ENCODE measurements around the gene SRPK2. TPM values are rescaled to one million over a fixed set of nuclear protein-coding genes. Genes with fewer than 3 reads are reported as not detected.
A peak's percentile ranks its signal among the peaks of the same experiment; 100 is the strongest.
"Not testable (repeated sequence)": the region's sequence is repeated elsewhere in the genome, so short reads cannot be mapped to it uniquely, and the experiment has no call there.

Gene SRPK2
- total RNA-seq, 1 experiment from 2014 or later: 40.3 TPM

DNA sequence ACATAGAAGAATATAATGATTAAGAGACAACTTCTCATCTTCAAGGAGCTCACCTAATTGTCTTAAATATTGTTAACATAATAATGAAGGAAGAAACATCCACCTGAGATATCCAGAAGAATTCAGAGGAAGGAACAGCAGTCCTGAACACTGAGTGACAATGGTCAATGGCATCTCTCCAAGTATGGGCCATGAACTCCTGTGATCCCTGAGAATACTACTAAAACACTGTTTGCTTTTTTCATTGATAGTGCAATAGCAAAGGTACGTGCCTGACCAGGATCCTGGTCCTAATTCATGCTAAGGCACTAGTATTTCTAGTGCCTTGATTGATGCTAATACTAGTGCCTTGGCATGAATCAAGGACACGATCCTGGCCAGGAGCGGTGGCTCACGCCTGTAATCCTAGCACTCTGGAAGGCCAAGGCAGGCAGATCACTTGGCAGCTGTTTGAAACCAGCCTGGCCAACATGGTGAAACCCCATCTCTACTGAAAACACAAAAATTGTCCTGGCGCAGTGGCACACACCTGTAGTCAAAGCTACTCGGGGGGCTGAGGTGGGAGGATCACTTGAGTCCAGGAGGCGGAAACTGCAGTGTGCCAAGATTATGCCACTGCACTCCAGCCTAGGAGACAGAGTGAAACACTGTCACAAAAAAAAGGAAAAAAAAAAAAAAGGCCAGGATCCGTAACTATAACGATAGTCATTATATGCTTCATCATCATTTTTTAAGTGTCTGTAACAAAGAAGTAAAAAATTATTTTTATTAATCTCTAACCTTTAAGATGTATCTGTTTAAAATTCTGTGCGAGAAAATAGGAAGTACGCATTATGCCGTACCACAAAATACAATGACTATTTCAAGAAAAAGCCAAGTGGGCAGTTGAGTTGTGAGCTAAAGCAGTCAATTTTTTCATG is 49.1 kb downstream of the SRPK2 start:
- H3K36me3 ChIP-seq: no peaks in the 10 kb centered on the region
- H3K9me3 ChIP-seq (replicated peaks): no peaks in the 10 kb centered on the region
- peaks cover 7% of the 10 kb centered on the region for H3K4me1 ChIP-seq (replicated peaks)
- no peak overlapping the region for H3K4me3 ChIP-seq
- DNase-seq (ENCODE audit: low read depth in 1 of 2, low spot score in 2 of 2): no peak
- H3K27ac ChIP-seq: no peak overlapping the region
- no peaks in the 10 kb centered on the region for H3K27me3 ChIP-seq (replicated peaks)

- peak in 1 of 2 experiments; percentile 24 for DNase-seq (ENCODE audit: low read depth in 1 of 2, low spot score in 2 of 2)
- peaks cover 10% of the 10 kb centered on the region for H3K4me1 ChIP-seq (replicated peaks)
- no peak overlapping the region for H3K27ac ChIP-seq
- no peak overlapping the region for H3K4me3 ChIP-seq
- H3K36me3 ChIP-seq: no peaks in the 10 kb centered on the region
- no peaks in the 10 kb centered on the region for H3K27me3 ChIP-seq (replicated peaks)
- H3K9me3 ChIP-seq (replicated peaks): no peaks in the 10 kb centered on the region
Measured at GRCh38 chr7:105337529-105337928, 51.2 kb downstream of the SRPK2 start.

GRCh38 chr7:105336009-105336408 is 52.7 kb downstream of the SRPK2 start:
- Histone ChIP-seq H3K27me3 (replicated peaks) (no peaks in the 10 kb centered on the region), H3K27ac (no peak overlapping the region), H3K4me3 (no peak overlapping the region), H3K4me1 (replicated peaks) (0 out of 2 replicates have a peak, but pooled peaks cover 3% of the 10 kb centered on the region), H3K36me3 (no peaks in the 10 kb centered on the region), H3K9me3 (replicated peaks) (no peaks in the 10 kb centered on the region)
- DNase-seq (ENCODE audit: low read depth in 1 of 2, low spot score in 2 of 2): no peak

- not testable (repeated sequence) for H3K4me1 ChIP-seq (replicated peaks); H3K27ac ChIP-seq; H3K9me3 ChIP-seq (replicated peaks); H3K27me3 ChIP-seq (replicated peaks); H3K36me3 ChIP-seq; H3K4me3 ChIP-seq
- DNase-seq (ENCODE audit: low read depth in 1 of 2, low spot score in 2 of 2): peak in 1 of 2 experiments; percentile 30
Measured at GRCh38 chr7:105332661-105333060, 56.1 kb downstream of the SRPK2 start.

GRCh38 chr7:105330526-105330925 is 58.2 kb downstream of the SRPK2 start:
- Histone ChIP-seq H3K27me3 (replicated peaks) (no peaks in the 10 kb centered on the region), H3K27ac (no peak overlapping the region), H3K36me3 (no peaks in the 10 kb centered on the region), H3K4me3 (no peak overlapping the region), H3K4me1 (replicated peaks) (0 out of 2 replicates have a peak, but pooled peaks cover 3% of the 10 kb centered on the region), H3K9me3 (replicated peaks) (no peaks in the 10 kb centered on the region)
- no peak for DNase-seq (ENCODE audit: low read depth in 1 of 2, low spot score in 2 of 2)

GRCh38 chr7:105327201-105327600 is 61.5 kb downstream of the SRPK2 start:
- no peak for DNase-seq (ENCODE audit: low read depth in 1 of 2, low spot score in 2 of 2)
- Histone ChIP-seq H3K9me3 (replicated peaks) (no peaks in the 10 kb centered on the region), H3K4me3 (no peak overlapping the region), H3K4me1 (replicated peaks) (no peaks in the 10 kb centered on the region), H3K36me3 (no peaks in the 10 kb centered on the region), H3K27ac (no peak overlapping the region), H3K27me3 (replicated peaks) (no peaks in the 10 kb centered on the region)

GRCh38 chr7:105325216-105325904 is 63.4 kb downstream of the SRPK2 start:
- H3K27me3 ChIP-seq (replicated peaks): no peaks in the 10 kb centered on the region

GRCh38 chr7:105324606-105325005 is 64.1 kb downstream of the SRPK2 start:
- not testable (repeated sequence) for DNase-seq (ENCODE audit: low read depth in 1 of 2, low spot score in 2 of 2); H3K4me3 ChIP-seq; H3K36me3 ChIP-seq; H3K27ac ChIP-seq; H3K9me3 ChIP-seq (replicated peaks); H3K27me3 ChIP-seq (replicated peaks); H3K4me1 ChIP-seq (replicated peaks)

More at GRCh38 chr7:105325216-105325904, 63.4 kb downstream of the SRPK2 start:
- Histone ChIP-seq H3K27ac (no peak overlapping the region), H3K9me3 (replicated peaks) (no peaks in the 10 kb centered on the region), H3K4me1 (replicated peaks) (no peaks in the 10 kb centered on the region), H3K36me3 (no peaks in the 10 kb centered on the region), H3K4me3 (no peak overlapping the region)
- no peak for DNase-seq (ENCODE audit: low read depth in 1 of 2, low spot score in 2 of 2)

DNA sequence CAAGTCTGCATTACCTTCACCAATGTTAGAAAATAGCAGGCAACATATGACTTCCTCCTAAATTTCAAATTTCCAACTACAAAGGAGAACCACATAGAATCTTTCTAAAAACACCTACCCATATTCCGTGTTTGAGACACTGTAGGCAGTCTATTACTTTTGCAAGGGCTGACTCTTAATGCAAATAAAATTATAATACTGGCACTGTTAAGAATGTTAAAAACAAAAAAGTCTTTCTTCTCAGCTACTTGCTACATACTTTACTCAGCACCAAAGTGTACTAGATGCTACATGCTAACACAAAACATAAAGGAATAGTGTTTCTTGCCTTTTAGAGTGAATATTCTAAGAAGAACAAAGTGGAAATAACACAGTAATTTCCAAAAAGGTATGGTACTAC is 65.4 kb downstream of the SRPK2 start:
- Histone ChIP-seq H3K27me3 (replicated peaks) (no peaks in the 10 kb centered on the region), H3K36me3 (no peaks in the 10 kb centered on the region), H3K4me1 (replicated peaks) (no peaks in the 10 kb centered on the region)

DNA sequence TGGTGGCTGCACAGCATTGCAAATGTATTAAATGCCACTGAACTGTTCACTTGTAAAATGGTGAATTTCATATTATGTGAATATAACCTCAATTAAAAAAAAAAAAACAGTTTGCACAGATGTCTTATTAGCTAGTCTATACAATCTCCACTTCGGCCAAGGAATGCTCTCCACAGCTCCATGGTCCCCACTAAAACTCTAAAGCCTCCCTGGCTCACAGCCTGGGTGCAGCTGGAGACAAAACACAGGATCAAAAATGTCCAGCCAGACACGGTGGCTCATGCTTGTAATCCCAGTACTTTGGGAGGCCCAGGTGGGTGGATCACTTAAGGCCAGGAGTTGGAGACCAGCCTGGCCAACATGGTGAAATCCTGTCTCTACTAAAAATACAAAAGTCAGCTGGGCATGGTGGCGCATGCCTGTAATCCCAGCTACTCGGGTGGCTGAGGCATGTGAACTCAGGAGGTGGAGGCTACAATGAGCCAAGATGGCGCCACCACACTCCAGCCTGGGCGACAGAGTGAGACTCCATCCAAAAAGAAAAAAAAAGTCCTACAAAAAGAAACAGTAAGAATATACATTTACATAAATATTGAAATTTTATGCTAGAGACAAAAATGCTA is 66.0 kb downstream of the SRPK2 start:
- Histone ChIP-seq H3K36me3 (no peaks in the 10 kb centered on the region), H3K27me3 (replicated peaks) (no peaks in the 10 kb centered on the region), H3K9me3 (replicated peaks) (no peaks in the 10 kb centered on the region), H3K4me3 (no peak overlapping the region), H3K4me1 (replicated peaks) (no peaks in the 10 kb centered on the region), H3K27ac (no peak overlapping the region)
- no peak for DNase-seq (ENCODE audit: low read depth in 1 of 2, low spot score in 2 of 2)

More for the DNA sequence above, 65.4 kb downstream of the SRPK2 start:
- Histone ChIP-seq H3K9me3 (replicated peaks) (no peaks in the 10 kb centered on the region), H3K4me3 (no peak overlapping the region), H3K27ac (no peak overlapping the region)
- no peak for DNase-seq (ENCODE audit: low read depth in 1 of 2, low spot score in 2 of 2)

DNA sequence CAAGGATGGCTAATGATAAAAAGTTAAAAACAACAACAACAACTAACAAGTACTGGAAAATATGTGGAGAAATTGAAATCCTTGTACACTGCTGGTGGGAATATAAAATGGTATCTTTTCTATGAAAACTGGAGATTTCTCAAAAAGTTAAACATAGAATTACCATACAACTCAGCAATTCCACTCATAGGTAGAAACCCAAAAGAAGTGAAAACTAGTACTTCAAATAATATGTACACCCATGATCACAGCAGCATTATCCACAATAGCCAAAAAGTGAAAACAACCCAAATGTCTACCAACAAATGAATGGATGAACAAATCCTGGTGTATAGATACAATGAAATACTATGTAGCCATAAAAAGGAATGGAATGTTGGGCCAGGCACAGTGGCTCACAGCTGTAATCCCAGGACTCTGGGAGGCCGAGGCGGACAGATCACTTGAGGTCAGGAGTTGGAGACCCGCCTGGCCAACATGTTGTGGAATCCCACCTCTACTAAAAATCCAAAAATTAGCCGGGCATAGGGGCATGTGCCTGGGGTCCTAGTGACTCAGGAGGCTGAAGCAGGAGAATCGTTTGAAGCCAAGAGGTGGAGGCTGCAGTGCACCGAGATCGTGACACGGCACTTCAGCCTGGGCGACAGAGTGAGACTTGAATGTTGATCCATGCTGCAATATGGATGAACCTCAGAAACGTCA is 66.8 kb downstream of the SRPK2 start:
- Histone ChIP-seq H3K27ac (no peak overlapping the region), H3K4me3 (no peak overlapping the region), H3K9me3 (replicated peaks) (no peaks in the 10 kb centered on the region), H3K4me1 (replicated peaks) (no peaks in the 10 kb centered on the region), H3K27me3 (replicated peaks) (no peaks in the 10 kb centered on the region), H3K36me3 (no peaks in the 10 kb centered on the region)
- no peak for DNase-seq (ENCODE audit: low read depth in 1 of 2, low spot score in 2 of 2)

- DNase-seq (ENCODE audit: low read depth in 1 of 2, low spot score in 2 of 2): no peak
- H3K4me1 ChIP-seq (replicated peaks): no peaks in the 10 kb centered on the region
- no peaks in the 10 kb centered on the region for H3K9me3 ChIP-seq (replicated peaks)
- no peak overlapping the region for H3K27ac ChIP-seq
- H3K36me3 ChIP-seq: no peaks in the 10 kb centered on the region
- no peak overlapping the region for H3K4me3 ChIP-seq
- no peaks in the 10 kb centered on the region for H3K27me3 ChIP-seq (replicated peaks)
Measured at GRCh38 chr7:105320896-105321295, 67.8 kb downstream of the SRPK2 start.

- Histone ChIP-seq H3K27ac (no peak overlapping the region), H3K9me3 (replicated peaks) (no peaks in the 10 kb centered on the region), H3K4me3 (no peak overlapping the region), H3K27me3 (replicated peaks) (no peaks in the 10 kb centered on the region), H3K36me3 (no peaks in the 10 kb centered on the region), H3K4me1 (replicated peaks) (no peaks in the 10 kb centered on the region)
- no peak for DNase-seq (ENCODE audit: low read depth in 1 of 2, low spot score in 2 of 2)
Measured at GRCh38 chr7:105319578-105319977, 69.1 kb downstream of the SRPK2 start.

Measured in SJSA1 (cell line).